GM23248 (cell line): Measurements from ENCODE around the gene LRRC72.

Experiments used
- EZH2 ChIP-seq: fragments of 200-600 bp; sonication (generic); IDR thresholded peaks from 2 replicates; pipeline ENCODE4 v1.6.1; 2018; ENCODE audit warnings: antibody characterized with exemption, mild to moderate bottlenecking; ENCODE audit not compliant: insufficient read depth, poor library complexity, severe bottlenecking
- EZH2phosphoT487 ChIP-seq: fragments of 200-600 bp; sonication (generic); IDR thresholded peaks from 2 replicates; pipeline ENCODE4 v1.6.1; 2018; ENCODE audit warnings: antibody characterized with exemption, moderate library complexity, mild to moderate bottlenecking, low read depth; ENCODE audit not compliant: insufficient read depth

GRCh38 chr7:16603633-16604032, 77.0 kb downstream of the LRRC72 start:
- TF ChIP-seq EZH2 (no peak), EZH2phosphoT487 (no peak)
